Fibroblast of upper back skin (primary cell): ENCODE measurements around the gene FAM89B.
"Not testable (repeated sequence)": the region's sequence is repeated elsewhere in the genome, so short reads cannot be mapped to it uniquely, and the experiment has no call there.

ENCODE experiments used
- DNase-seq: peaks from one replicate; pipeline ENCODE4 v3.0.0-alpha.2; 2013

The FAM89B gene

GRCh38 chr11:65572356-65573051 lies at the start of gene FAM89B:
FAM89B (plus strand) TSS chr11:65572538; CDS start chr11:65572670, 132 bp downstream.
- peak; percentile 88 for DNase-seq

- not testable (repeated sequence) for DNase-seq
Measured at GRCh38 chr11:65522718-65523630, 49.4 kb upstream of the FAM89B start.

GRCh38 chr11:65523631-65523968 lies 48.7 kb upstream of the FAM89B start:
- not testable (repeated sequence) for DNase-seq

GRCh38 chr11:65524014-65524740 lies 48.2 kb upstream of the FAM89B start:
- no peak for DNase-seq

DNA sequence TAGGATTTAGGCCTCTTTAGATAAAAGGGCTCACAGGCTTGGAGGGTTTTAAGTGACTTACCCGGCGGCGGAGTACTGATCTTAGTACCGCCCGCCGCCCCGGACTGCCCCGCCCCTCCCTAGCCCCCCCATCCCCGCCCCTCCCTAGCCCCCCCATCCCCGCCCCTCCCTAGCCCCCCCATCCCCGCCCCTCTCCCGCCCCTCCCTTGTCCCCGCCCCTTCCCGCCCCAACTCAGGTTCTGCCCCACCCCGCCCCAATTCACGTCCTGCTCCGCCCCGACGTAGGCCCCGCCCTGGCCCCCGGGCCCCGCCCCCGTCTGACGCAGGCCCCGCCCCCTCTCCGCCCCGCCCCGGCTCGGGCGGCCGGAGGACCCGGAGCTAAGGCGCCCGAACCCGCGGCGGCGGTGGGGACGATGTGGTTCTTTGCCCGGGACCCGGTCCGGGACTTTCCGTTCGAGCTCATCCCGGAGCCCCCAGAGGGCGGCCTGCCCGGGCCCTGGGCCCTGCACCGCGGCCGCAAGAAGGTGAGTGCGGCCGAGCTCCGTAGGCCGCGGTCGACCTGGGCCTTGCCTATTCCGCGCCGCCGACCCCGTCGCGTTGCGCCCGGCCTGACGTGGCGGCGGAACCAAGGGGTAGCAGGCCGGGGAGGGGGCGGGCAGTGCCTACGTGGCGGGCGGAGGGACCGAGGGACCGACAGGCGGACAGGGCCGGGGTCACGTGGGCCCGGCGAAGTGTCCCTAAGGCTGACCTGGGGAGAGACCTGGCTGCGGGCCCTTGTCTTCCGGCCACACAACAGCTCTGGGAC lies 47.4 kb upstream of the FAM89B start, which contains the start of gene SCYL1:
SCYL1 (plus strand) TSS at position 343 of the 805 bp plus-strand sequence; CDS start at position 414, 71 bp downstream.
- peak; percentile 77 for DNase-seq

DNA sequence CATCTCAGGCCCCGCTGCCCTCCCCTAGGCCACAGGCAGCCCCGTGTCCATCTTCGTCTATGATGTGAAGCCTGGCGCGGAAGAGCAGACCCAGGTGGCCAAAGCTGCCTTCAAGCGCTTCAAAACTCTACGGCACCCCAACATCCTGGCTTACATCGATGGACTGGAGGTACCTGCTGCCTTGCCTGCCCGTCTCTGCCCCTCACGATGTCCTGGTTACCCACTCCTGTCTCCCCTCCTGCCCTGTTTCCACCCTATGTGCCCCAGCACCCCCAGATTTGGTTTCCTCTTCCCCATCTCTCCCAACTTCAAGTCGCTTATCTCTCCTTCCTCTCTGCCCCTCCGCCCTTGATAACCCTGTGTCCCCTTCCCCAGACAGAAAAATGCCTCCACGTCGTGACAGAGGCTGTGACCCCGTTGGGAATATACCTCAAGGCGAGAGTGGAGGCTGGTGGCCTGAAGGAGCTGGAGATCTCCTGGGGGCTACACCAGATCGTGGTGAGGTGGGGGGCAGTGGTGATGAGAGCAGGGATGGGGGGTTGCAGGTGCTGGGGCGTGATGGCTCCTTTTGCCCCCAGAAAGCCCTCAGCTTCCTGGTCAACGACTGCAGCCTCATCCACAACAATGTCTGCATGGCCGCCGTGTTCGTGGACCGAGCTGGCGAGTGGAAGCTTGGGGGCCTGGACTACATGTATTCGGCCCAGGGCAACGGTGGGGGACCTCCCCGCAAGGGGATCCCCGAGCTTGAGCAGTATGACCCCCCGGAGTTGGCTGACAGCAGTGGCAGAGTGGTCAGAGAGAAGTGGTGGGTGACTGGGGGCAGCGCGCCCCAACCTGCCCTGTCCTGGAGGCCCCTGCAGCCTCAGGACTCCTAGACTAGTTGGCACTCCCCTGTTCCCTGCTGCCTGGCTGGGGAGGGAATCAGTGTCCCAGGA lies 46.5 kb upstream of the FAM89B start:
- no peak for DNase-seq

DNA sequence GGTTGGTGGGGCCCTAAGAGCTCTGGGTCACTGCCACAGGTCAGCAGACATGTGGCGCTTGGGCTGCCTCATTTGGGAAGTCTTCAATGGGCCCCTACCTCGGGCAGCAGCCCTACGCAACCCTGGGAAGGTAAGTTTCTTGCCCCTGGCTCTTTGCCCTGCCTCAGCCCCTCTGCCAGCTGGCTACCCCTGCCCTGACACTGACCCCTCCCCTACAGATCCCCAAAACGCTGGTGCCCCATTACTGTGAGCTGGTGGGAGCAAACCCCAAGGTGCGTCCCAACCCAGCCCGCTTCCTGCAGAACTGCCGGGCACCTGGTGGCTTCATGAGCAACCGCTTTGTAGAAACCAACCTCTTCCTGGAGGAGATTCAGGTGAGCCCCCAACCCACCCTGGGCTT lies 45.6 kb upstream of the FAM89B start:
- no peak for DNase-seq

DNA sequence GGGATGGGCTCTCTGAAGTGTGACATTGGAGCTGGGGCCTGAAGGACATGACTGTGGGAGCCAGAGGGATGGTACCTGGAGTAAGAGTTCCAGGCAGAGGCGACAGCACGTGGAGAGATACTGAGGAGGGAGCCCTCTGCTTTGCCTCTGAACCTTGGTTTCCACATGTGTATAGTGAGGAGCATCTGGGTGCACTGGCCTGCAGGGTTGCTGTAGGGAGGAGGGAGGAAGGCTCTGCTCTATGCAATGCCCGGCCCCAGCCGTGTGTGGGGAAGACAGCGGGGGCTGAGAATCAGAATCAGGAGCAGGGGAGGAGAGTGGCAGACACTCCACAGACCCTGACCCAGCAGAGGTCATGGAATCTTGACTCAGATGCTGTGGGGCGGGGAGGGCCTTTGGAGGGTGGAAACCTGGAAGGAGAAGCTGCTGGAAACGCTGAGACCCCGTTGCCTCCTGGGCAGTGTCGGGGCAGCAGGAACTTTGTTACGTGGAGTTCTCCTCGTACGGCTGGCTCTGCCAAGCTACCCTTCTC lies 43.5 kb upstream of the FAM89B start:
- DNase-seq: no peak

DNA sequence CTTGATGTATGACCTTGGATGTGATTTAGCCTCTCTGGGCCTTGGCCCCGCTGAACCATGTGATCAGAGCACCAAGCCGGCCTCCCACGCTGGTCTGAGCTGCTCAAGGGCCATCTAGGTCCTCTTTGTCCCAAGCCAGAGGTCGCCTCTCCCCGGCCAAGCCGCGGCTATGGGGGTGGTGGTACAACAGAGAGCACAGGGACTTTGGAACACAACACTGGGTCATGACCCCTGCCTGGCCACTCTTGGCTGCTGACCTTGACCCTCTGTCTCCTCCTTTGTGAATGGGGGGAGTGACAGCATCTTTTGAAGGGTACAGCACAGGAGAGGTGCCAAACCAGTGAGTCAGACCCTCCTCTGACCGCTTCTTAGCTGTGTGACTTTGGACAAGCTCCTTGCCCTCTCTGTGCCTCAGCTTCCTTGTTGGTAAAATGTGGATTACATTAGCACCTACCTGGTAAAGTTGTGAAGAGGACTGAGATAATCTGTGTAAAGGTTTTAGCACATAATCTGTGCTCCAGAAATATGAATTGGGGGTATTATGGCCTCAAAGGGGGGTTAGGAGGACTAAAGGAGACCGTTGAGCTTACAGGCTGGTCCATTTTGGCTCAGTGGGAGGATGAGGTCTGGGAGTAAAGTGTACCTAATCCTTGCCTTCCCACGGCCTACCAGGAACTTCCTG lies 42.7 kb upstream of the FAM89B start:
- DNase-seq: no peak

GRCh38 chr11:65530157-65530496 lies 42.2 kb upstream of the FAM89B start:
- no peak for DNase-seq

DNA sequence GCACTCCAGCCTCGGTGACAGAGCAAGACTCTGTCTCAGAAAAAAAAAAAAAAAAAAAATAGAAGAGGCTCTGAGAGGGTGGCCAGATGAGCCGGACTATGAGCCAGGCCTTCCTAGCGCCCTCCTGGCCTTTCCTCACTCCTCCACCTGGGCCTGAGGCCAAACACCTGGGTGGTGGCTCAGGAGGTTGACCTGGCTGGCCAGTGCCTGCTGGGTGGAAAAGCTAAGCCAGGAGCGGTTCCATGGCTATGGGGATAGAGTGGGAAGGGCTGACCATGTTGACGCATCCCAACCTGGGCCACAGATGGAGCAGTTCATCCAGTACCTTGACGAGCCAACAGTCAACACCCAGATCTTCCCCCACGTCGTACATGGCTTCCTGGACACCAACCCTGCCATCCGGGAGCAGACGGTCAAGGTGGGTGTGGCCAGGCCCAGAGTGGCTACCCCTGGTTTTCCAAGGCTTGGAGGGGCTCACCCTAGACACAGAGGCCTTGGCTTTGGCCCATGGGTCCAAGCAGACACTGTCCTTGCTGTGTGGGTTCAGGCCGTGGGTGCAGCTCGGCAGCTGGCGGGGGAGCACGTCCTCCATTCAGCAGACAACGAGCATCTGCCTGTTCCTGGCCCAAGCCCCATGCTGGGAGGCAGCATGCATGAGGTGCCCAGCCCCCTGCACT lies 39.8 kb upstream of the FAM89B start:
- no peak for DNase-seq

DNA sequence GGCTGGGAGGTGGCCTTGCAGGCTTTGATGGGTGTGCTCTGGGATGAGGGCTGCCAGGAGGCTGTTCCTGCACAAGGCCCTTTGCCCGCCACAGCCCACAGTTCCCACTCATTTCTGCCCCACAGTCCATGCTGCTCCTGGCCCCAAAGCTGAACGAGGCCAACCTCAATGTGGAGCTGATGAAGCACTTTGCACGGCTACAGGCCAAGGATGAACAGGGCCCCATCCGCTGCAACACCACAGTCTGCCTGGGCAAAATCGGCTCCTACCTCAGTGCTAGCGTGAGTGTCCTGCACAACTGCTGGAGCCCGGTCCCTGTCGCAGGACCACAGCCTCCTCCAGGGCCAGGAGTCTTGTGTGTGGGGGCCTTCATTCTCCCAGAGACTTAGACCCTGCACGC lies 37.2 kb upstream of the FAM89B start:
- DNase-seq: no peak

DNA sequence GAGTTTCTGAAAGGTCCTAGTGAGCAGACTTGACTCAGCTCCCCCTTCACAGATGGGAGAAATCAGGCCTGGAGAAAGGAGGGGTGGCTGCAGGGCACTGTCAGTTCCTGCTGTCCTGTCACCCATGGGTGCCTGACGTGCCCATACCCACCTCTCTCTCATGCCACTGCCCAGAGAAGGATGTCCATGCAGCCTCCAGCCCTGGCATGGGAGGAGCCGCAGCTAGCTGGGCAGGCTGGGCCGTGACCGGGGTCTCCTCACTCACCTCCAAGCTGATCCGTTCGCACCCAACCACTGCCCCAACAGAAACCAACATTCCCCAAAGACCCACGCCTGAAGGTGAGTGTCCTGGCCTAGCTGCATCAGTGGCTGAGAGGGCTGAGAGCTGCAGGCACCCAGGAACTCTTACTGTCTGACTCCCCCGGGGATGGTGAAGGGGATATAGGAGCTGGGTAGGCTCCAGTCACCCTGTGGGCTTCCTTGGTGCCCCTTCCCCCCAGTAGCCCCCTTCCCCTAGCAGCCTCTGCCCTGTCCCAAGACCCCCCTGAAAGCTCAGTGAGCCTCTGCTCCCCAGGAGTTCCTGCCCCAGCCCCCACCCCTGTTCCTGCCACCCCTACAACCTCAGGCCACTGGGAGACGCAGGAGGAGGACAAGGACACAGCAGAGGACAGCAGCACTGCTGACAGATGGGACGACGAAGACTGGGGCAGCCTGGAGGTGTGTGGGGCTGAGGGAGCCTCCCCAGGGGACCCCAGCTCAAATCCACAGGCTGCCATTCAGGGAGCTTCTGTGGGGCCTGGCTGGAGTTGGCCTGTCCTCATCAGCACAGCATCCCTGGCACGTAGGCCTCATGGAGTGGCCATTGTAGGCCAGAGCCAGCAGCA lies 35.7 kb upstream of the FAM89B start:
- DNase-seq: no peak

DNA sequence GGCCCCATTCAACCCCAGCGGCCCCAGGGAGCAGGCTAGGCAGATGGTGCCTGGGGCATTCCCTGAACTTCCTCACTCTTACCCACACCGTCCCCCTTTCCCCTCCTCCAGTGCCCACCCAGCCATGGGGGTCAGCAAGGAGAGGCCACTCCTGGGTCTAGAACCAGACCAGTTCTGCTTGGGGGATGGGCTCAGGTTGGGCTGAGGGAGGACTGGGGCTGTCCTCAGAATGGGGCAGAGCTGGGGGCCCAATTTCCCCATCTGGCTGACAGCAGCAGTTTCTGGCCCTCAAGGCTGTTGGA lies 35.1 kb upstream of the FAM89B start:
- DNase-seq: no peak

- DNase-seq: peak; percentile 28
Measured at GRCh38 chr11:65537620-65538231, 34.6 kb upstream of the FAM89B start.

GRCh38 chr11:65538232-65538914 lies 34.0 kb upstream of the FAM89B start:
- DNase-seq: no peak

DNA sequence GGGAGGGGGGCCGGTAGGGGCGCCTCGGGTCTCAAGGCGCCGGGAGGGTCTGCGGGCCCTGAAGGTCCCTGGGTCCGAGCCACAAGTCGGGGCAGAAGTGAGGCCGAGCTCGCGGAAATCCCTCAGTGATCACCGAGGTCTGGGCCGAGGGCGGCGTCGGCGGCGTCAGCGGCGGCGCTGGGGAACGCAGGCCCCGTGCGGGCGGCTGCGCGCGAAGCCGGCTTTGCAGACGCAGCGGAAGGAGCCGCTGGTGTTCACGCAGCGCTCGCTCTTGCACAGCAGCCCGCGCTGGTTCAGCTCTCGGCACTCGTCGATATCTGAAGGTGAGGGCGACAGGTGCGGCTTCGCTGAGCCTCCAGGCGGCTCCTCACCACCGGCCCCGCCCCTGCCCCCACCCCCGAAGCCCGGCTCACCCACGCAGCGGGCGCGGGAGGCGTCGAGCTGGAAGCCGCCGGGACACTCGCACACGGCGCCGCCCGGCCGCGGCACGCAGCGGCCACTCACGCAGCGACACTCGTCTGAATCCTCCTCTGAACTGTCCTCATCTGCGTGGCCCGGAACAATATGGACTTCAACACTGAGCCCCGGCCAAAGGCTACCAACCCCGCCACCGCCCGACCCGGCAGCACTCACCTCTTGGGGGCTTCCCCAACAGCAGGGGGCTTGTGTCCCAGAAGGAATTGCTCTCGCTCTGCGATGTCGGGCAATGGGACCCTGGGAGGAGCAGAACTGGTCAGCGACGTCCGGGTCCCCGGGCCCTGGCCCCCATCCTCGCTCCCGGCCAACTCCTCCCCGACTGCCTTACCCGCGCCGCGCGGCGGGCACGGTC lies 33.2 kb upstream of the FAM89B start:
- DNase-seq: no peak
